ENCODE results near the gene BEST3.
A peak's percentile ranks its signal among the peaks of the same experiment; 100 is the strongest.

DNA sequence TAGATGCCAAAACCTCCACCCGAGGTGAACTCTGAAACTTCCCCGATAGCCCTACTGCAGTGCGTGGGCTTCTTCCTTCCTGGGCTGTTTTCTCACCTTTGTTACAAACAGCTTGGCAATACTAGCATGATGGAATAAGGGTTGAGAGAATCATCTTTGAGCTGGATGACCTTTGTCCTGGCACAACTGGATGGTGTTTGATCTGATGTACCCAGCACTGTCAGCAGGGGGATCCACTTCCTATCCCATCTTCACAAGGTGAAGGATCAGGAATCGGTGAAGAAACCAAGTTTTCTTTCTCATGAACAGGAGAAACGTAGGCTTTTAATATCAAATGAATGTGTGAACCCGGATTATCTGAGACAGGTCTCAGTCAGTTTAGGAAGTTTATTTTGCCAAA, 68.9 kb downstream of the BEST3 start:
- no peak for TF ChIP-seq POLR2AphosphoS5 (IDR thresholded peaks at IDR 0.05; ENCODE audit: low read depth, low read length)
- TF ChIP-seq CTCF (IDR thresholded peaks at IDR 0.05 in 2 of 3, conservative IDR thresholded peaks at IDR 0.05 in 1 of 3; ENCODE audit: borderline replicate concordance in 1 of 3, insufficient read depth in 1 of 3, low read depth in 2 of 3, low read length in 2 of 3): peak in 2 of 3 experiments; percentile 44 to 54; a peak in 4 of 6 replicates
- no peak for TF ChIP-seq TCF7L2 (IDR thresholded peaks at IDR 0.05; ENCODE audit: borderline replicate concordance, extremely low read depth, insufficient read depth, insufficient read length)
- TF ChIP-seq EZH2phosphoT487 (IDR thresholded peaks at IDR 0.05; ENCODE audit: borderline replicate concordance): no peak
- no peak for TF ChIP-seq ATF3 (IDR thresholded peaks at IDR 0.05)
- TF ChIP-seq REST (IDR thresholded peaks at IDR 0.05; ENCODE audit: low read depth): no peak
- TF ChIP-seq, protein P1, sequence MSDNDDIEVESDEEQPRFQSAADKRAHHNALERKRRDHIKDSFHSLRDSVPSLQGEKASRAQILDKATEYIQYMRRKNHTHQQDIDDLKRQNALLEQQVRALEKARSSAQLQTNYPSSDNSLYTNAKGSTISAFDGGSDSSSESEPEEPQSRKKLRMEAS (IDR thresholded peaks at IDR 0.05): no peak
